GM19239 (cell line): Measurements from ENCODE around the gene TTYH2.
A peak's percentile ranks its signal among the peaks of the same experiment; 100 is the strongest.
"Not testable (repeated sequence)": the region's sequence is repeated elsewhere in the genome, so short reads cannot be mapped to it uniquely, and the experiment has no call there.

Source experiments
- DNase-seq: peaks from one replicate; pipeline ENCODE4 v3.0.0; 2011; ENCODE audit warnings: low spot score; ENCODE audit not compliant: insufficient read length
- FAIRE-seq: peaks from 2 replicates; lab custom pipeline; 2011; peaks lifted over from hg19 to GRCh38; lab: Jason Lieb, UNC

The TTYH2 gene

GRCh38 chr17:74212913-74213791 lies at the start of gene TTYH2:
Gene TTYH2 (plus strand): TSS chr17:74213571. CDS start chr17:74213588, 17 bp downstream.
- FAIRE-seq: peak; percentile 86
- DNase-seq: peak; percentile 65

GRCh38 chr17:74163836-74164235 lies 49.5 kb upstream of the TTYH2 start:
- DNase-seq (no peak), FAIRE-seq (no peak)

- DNase-seq (no peak), FAIRE-seq (no peak)
Measured at GRCh38 chr17:74164446-74165045, 48.8 kb upstream of the TTYH2 start.

GRCh38 chr17:74165797-74166365 lies 47.5 kb upstream of the TTYH2 start:
- no peak for DNase-seq
- FAIRE-seq: no peak

GRCh38 chr17:74170924-74171323 lies 42.4 kb upstream of the TTYH2 start:
- DNase-seq (no peak), FAIRE-seq (no peak)

- FAIRE-seq (no peak), DNase-seq (no peak)
Measured at GRCh38 chr17:74172700-74173099, 40.7 kb upstream of the TTYH2 start.

- peak; percentile 54 for DNase-seq
- FAIRE-seq: peak; percentile 23
Measured at GRCh38 chr17:74176546-74177001, 36.8 kb upstream of the TTYH2 start.

GRCh38 chr17:74177018-74177450 lies 36.3 kb upstream of the TTYH2 start:
- DNase-seq (no peak), FAIRE-seq (no peak)

- FAIRE-seq: no peak
- no peak for DNase-seq
Measured at GRCh38 chr17:74179576-74179975, 33.8 kb upstream of the TTYH2 start.

- no peak for DNase-seq
- FAIRE-seq: no peak
Measured at GRCh38 chr17:74180336-74180735, 33.0 kb upstream of the TTYH2 start.

GRCh38 chr17:74181341-74181740 lies 32.0 kb upstream of the TTYH2 start:
- FAIRE-seq: no peak

GRCh38 chr17:74182041-74182723 lies 31.2 kb upstream of the TTYH2 start:
- FAIRE-seq (no peak), DNase-seq (no peak)

More at GRCh38 chr17:74181341-74181740, 32.0 kb upstream of the TTYH2 start:
- no peak for DNase-seq

- DNase-seq (no peak), FAIRE-seq (no peak)
Measured at GRCh38 chr17:74183411-74183810, 30.0 kb upstream of the TTYH2 start.

- DNase-seq: no peak
- FAIRE-seq: no peak
Measured at GRCh38 chr17:74185571-74186185, 27.7 kb upstream of the TTYH2 start.

- DNase-seq: no peak
- no peak for FAIRE-seq
Measured at GRCh38 chr17:74186498-74186897, 26.9 kb upstream of the TTYH2 start.

GRCh38 chr17:74187761-74188160 lies 25.6 kb upstream of the TTYH2 start:
- DNase-seq: no peak
- FAIRE-seq: no peak

- FAIRE-seq: not testable (repeated sequence)
Measured at GRCh38 chr17:74188687-74189086, 24.7 kb upstream of the TTYH2 start.

GRCh38 chr17:74190154-74190553 lies 23.2 kb upstream of the TTYH2 start:
- peak; percentile 82 for FAIRE-seq
- no peak for DNase-seq

More at GRCh38 chr17:74188687-74189086, 24.7 kb upstream of the TTYH2 start:
- DNase-seq: not testable (repeated sequence)

- DNase-seq (no peak), FAIRE-seq (no peak)
Measured at GRCh38 chr17:74190807-74191406, 22.5 kb upstream of the TTYH2 start.
